Thyroid gland (tissue), 4 donors: ENCODE data around the gene FAM153A. TPM values are rescaled to one million over a fixed set of nuclear protein-coding genes. Genes with fewer than 3 reads are reported as not detected.
"Not testable (repeated sequence)": the region's sequence is repeated elsewhere in the genome, so short reads cannot be mapped to it uniquely, and the experiment has no call there.

Source experiments
- DNase-seq, 2 donors: peaks; one replicate each; pipeline ENCODE4 v3.0.0-alpha.2; 2019
- H3K27ac ChIP-seq, 3 donors: fragments of 200-600 bp; sonication (generic); 1 replicate in 2 of 3; 2 replicates in 1 of 3; pipeline ENCODE4 v1.5.1; 2016 to 2019; ENCODE audit warnings: mild to moderate bottlenecking in 1 of 3, moderate library complexity in 1 of 3
- H3K27me3 ChIP-seq: fragments of 200-600 bp; sonication (generic); one replicate; pipeline ENCODE4 v1.5.1; 2019
- H3K36me3 ChIP-seq, 2 donors: fragments of 200-600 bp; sonication (generic); one replicate each; pipeline ENCODE4 v1.5.1; 2016 to 2019
- H3K4me1 ChIP-seq, 2 donors: fragments of 200-600 bp; sonication (generic); one replicate each; pipeline ENCODE4 v1.5.1; 2017 to 2019
- H3K4me3 ChIP-seq, 3 donors: fragments of 200-600 bp; sonication (generic); replicated peaks in 1 of 3; 1 replicate in 2 of 3; 2 replicates in 1 of 3; pipeline ENCODE4 v1.5.1; 2016; ENCODE audit warnings: mild to moderate bottlenecking in 1 of 3
- H3K9me3 ChIP-seq: fragments of 200-600 bp; sonication (generic); one replicate; pipeline ENCODE4 v1.5.1; 2017
- WGBS, 2 donors: methylation state at CpG; one replicate each; pipeline ENCODE4 v1.1.5; 2017; 5-methylcytosine and 5-hydroxymethylcytosine counted together
- intact Hi-C: fragments of 100-400 bp; cut with DNase I; formaldehyde crosslinking; loops from one replicate; pipeline ENCODE4 v1.15.1; 2023
- total RNA-seq, 4 donors: library from RNA; depleted of rRNA; stranded (reverse); fragments of >200 nt; gene quantifications; one replicate each; pipeline ENCODE4 v1.2.3, GENCODE V29; 2016

FAM153A gene
- 10 to 100 TPM in 1 of 4 donors, 1 to 10 TPM in 1, under 1 TPM in 2; 0.46 to 11.4 (median 2.1) TPM for total RNA-seq

- H3K36me3 ChIP-seq, intact Hi-C loops, H3K27me3 ChIP-seq, H3K27ac ChIP-seq, H3K4me1 ChIP-seq, H3K9me3 ChIP-seq, H3K4me3 ChIP-seq: not testable (repeated sequence)
- peak; percentile 5 to 12 for DNase-seq
- no CpG with 5 or more reads among the region's 67 CpGs for WGBS, 2 donors
These were observed at the start of gene FAM153A for GRCh38 chr5:177782792-177783633. TSS of gene FAM153A (minus strand) at chr5:177782899.

- H3K27me3 ChIP-seq, H3K36me3 ChIP-seq, DNase-seq, H3K9me3 ChIP-seq, H3K4me1 ChIP-seq, H3K27ac ChIP-seq, H3K4me3 ChIP-seq, intact Hi-C loops: not testable (repeated sequence)
- WGBS, 2 donors: 60% methylated on average over 1 of the region's 4 CpGs; no CpG with 5 or more reads in 1 of the 2 donors
These were observed 49.6 kb upstream of the FAM153A start for GRCh38 chr5:177832287-177832686.

- not testable (repeated sequence) for DNase-seq, H3K27me3 ChIP-seq
These were observed 43.4 kb upstream of the FAM153A start for GRCh38 chr5:177826073-177826472.

GRCh38 chr5:177824776-177825175, 42.1 kb upstream of the FAM153A start:
- H3K4me3 ChIP-seq, H3K27ac ChIP-seq, H3K9me3 ChIP-seq, H3K4me1 ChIP-seq, DNase-seq, intact Hi-C loops, H3K27me3 ChIP-seq, H3K36me3 ChIP-seq: not testable (repeated sequence)
- no CpG with 5 or more reads among the region's 2 CpGs for WGBS, 2 donors

More at GRCh38 chr5:177826073-177826472, 43.4 kb upstream of the FAM153A start:
- H3K27ac ChIP-seq, H3K4me1 ChIP-seq, H3K4me3 ChIP-seq, H3K36me3 ChIP-seq, H3K9me3 ChIP-seq, intact Hi-C loops: not testable (repeated sequence)
- no CpG with 5 or more reads among the region's 4 CpGs for WGBS, 2 donors

- H3K4me3 ChIP-seq, H3K27ac ChIP-seq, H3K9me3 ChIP-seq, H3K27me3 ChIP-seq, DNase-seq, H3K4me1 ChIP-seq, H3K36me3 ChIP-seq, intact Hi-C loops: not testable (repeated sequence)
- WGBS, 2 donors: no CpG with 5 or more reads among the region's 3 CpGs
These were observed 39.8 kb upstream of the FAM153A start for GRCh38 chr5:177822489-177822888.

- H3K27me3 ChIP-seq, H3K4me1 ChIP-seq, H3K36me3 ChIP-seq, DNase-seq, H3K27ac ChIP-seq, intact Hi-C loops, H3K4me3 ChIP-seq, H3K9me3 ChIP-seq: not testable (repeated sequence)
- no CpG with 5 or more reads among the region's 1 CpG for WGBS, 2 donors
These were observed 37.0 kb upstream of the FAM153A start for GRCh38 chr5:177819664-177820063.

- no CpG with 5 or more reads among the region's 2 CpGs for WGBS, 2 donors
- H3K9me3 ChIP-seq, H3K27ac ChIP-seq, H3K36me3 ChIP-seq, H3K27me3 ChIP-seq, H3K4me1 ChIP-seq, intact Hi-C loops, H3K4me3 ChIP-seq, DNase-seq: not testable (repeated sequence)
These were observed 30.2 kb upstream of the FAM153A start for GRCh38 chr5:177812814-177813425.

GRCh38 chr5:177812160-177812743, 29.6 kb upstream of the FAM153A start:
- WGBS, 2 donors: 50 to 66% methylated on average over 1 to 2 of the region's 6 CpGs
- H3K36me3 ChIP-seq, H3K4me3 ChIP-seq, intact Hi-C loops, DNase-seq, H3K27me3 ChIP-seq, H3K9me3 ChIP-seq, H3K4me1 ChIP-seq, H3K27ac ChIP-seq: not testable (repeated sequence)

GRCh38 chr5:177809209-177809913, 26.7 kb upstream of the FAM153A start:
- H3K4me1 ChIP-seq, H3K4me3 ChIP-seq, DNase-seq, H3K9me3 ChIP-seq, intact Hi-C loops, H3K27me3 ChIP-seq, H3K27ac ChIP-seq, H3K36me3 ChIP-seq: not testable (repeated sequence)
- WGBS, 2 donors: no CpG with 5 or more reads among the region's 11 CpGs

- H3K36me3 ChIP-seq, H3K4me3 ChIP-seq, H3K27me3 ChIP-seq, H3K9me3 ChIP-seq, intact Hi-C loops, H3K4me1 ChIP-seq, H3K27ac ChIP-seq, DNase-seq: not testable (repeated sequence)
- no CpG with 5 or more reads among the region's 12 CpGs for WGBS, 2 donors
These were observed 25.7 kb upstream of the FAM153A start for GRCh38 chr5:177808420-177808819.

GRCh38 chr5:177807265-177807664, 24.6 kb upstream of the FAM153A start:
- no CpG with 5 or more reads among the region's 18 CpGs for WGBS, 2 donors
- H3K9me3 ChIP-seq, DNase-seq, H3K27me3 ChIP-seq, H3K36me3 ChIP-seq, intact Hi-C loops, H3K4me3 ChIP-seq, H3K27ac ChIP-seq, H3K4me1 ChIP-seq: not testable (repeated sequence)

- DNase-seq, H3K27me3 ChIP-seq, H3K4me1 ChIP-seq, intact Hi-C loops, H3K36me3 ChIP-seq, H3K9me3 ChIP-seq, H3K4me3 ChIP-seq, H3K27ac ChIP-seq: not testable (repeated sequence)
- WGBS, 2 donors: 70 to 77% methylated on average over 3 to 5 of the region's 5 CpGs
These were observed 18.7 kb upstream of the FAM153A start for GRCh38 chr5:177801427-177801826.
